Measurements from ENCODE around the gene SORT1. TPM values are rescaled to one million over a fixed set of nuclear protein-coding genes. Genes with fewer than 3 reads are reported as not detected.

SORT1 gene
- total and polyA plus RNA-seq, 2 of the 8 experiments (the other 6 are each of a cell fraction or from before 2014, with no cell fraction given): 18.7 to 69.6 TPM

GRCh38 chr1:109331113-109331512 is 66.6 kb downstream of the SORT1 start (continued):
- TF ChIP-seq TAF1 (IDR thresholded peaks at IDR 0.05; ENCODE audit: low read depth, low read length) (no peak), ZNF274 (IDR thresholded peaks at IDR 0.05; ENCODE audit: borderline replicate concordance, extremely low read depth, low read length) (no peak), TEAD4 (IDR thresholded peaks at IDR 0.05; ENCODE audit: low read depth, low read length) (no peak), MAX (IDR thresholded peaks at IDR 0.05) (no peak), SP4 (IDR thresholded peaks at IDR 0.05; ENCODE audit: low read length) (no peak)
